ENCODE measurements around the gene YARS1. TPM values are rescaled to one million over a fixed set of nuclear protein-coding genes. Genes with fewer than 3 reads are reported as not detected.

Gene YARS1
- total RNA-seq, 1 experiment from 2014 or later, result 244 TPM

- Histone ChIP-seq H3K36me3 (ENCODE audit: control insufficient read depth in 1 of 2, insufficient read depth in 2 of 2, low read length in 2 of 2) (peaks cover 51 to 66% of the 10 kb centered on the region in 2 experiments), H2AFZ (ENCODE audit: low read depth, low read length, poor library complexity, severe bottlenecking) (no peak overlapping the region), H3K79me2 (ENCODE audit: insufficient read depth, low read length) (peaks cover 3% of the 10 kb centered on the region; the same call in 1 of the 2 replicates), H3K4me2 (ENCODE audit: low read length) (no peak overlapping the region), H4K20me1 (ENCODE audit: insufficient read depth) (no peaks in the 10 kb centered on the region; the same call in 1 of the 2 replicates), H3K27me3 (ENCODE audit: insufficient read depth, low read length) (no peaks in the 10 kb centered on the region), H3K27ac (ENCODE audit: low read depth, low read length) (no peak overlapping the region), H3K4me3 (replicated peaks in 1 of 2; ENCODE audit: low read depth in 1 of 2, low read length in 2 of 2) (no peak overlapping the region), H3K9ac (ENCODE audit: low read length) (no peak overlapping the region), H3K9me2 (ENCODE audit: insufficient read depth) (no peaks in the 10 kb centered on the region), H3K4me1 (ENCODE audit: control insufficient read depth in 1 of 2, insufficient read depth in 2 of 2, low read length in 2 of 2) (no peaks in the 10 kb centered on the region), H3K9me3 (ENCODE audit: control insufficient read depth in 1 of 2, insufficient read depth in 1 of 2, low read depth in 1 of 2, low read length in 2 of 2) (no peaks in the 10 kb centered on the region)
- no TSS peak for BruUV-seq (replicated peaks)
- ATAC-seq (no peak), DNase-seq (ENCODE audit: low read depth, low spot score) (no peak)
- RAD21 ChIA-PET (ENCODE audit: low non-redundant PET in 1 of 2, low total read pairs in 2 of 2, uncharacterized antibody in 2 of 2, unreplicated experiment in 2 of 2), result no interaction called here
- CTCF ChIA-PET, result interaction anchor here (1.1 kb wide), 2 partner anchors 69 to 70 kb away, joined by 3 read pairs; no protein-coding TSS in a partner anchor
- POLR2A ChIA-PET, result interaction anchor here (0.7 kb wide), 1 partner anchor 20 kb away, joined by 3 read pairs; no protein-coding TSS in a partner anchor
- intact Hi-C loops (cut with micrococcal nuclease), result no loop called here
- no peak for TF ChIP-seq SP1 (IDR thresholded peaks at IDR 0.05; ENCODE audit: low read depth)
- TF ChIP-seq ZBTB33 (IDR thresholded peaks at IDR 0.05; ENCODE audit: extremely low read depth, insufficient replicate concordance, low read length), result no peak
- no peak for TF ChIP-seq CTCF (IDR thresholded peaks at IDR 0.05 in 2 of 3, conservative IDR thresholded peaks at IDR 0.05 in 1 of 3; ENCODE audit: borderline replicate concordance in 1 of 3, insufficient read depth in 1 of 3, low read depth in 2 of 3, low read length in 2 of 3)
- TF ChIP-seq RAD21 (IDR thresholded peaks at IDR 0.05; ENCODE audit: low read depth), result no peak
- TF ChIP-seq CEBPB (IDR thresholded peaks at IDR 0.05; ENCODE audit: low read depth), result no peak
- TF ChIP-seq ZFX (IDR thresholded peaks at IDR 0.05), result no peak
- TF ChIP-seq ATF3 (IDR thresholded peaks at IDR 0.05), result no peak
- TF ChIP-seq ZNF274 (IDR thresholded peaks at IDR 0.05; ENCODE audit: low read depth, low read length), result no peak
- no peak for TF ChIP-seq YY1 (IDR thresholded peaks at IDR 0.05; ENCODE audit: extremely low read depth, insufficient replicate concordance, low read depth, low read length)
- TF ChIP-seq MAX (IDR thresholded peaks at IDR 0.05), result no peak
- no peak for TF ChIP-seq TCF7L2 (IDR thresholded peaks at IDR 0.05; ENCODE audit: borderline replicate concordance, extremely low read depth, insufficient read depth, insufficient read length)
- no peak for TF ChIP-seq CBX3 (IDR thresholded peaks at IDR 0.05; ENCODE audit: low read depth)
- no peak for TF ChIP-seq POLR2A (IDR thresholded peaks at IDR 0.05; ENCODE audit: borderline replicate concordance, extremely low read depth, insufficient read depth, insufficient read length)
- no peak for TF ChIP-seq SRF (IDR thresholded peaks at IDR 0.05; ENCODE audit: low read depth)
- no peak for TF ChIP-seq REST (IDR thresholded peaks at IDR 0.05; ENCODE audit: low read depth)
Observed at GRCh38 chr1:32782086-32782485, 35.1 kb downstream of the YARS1 start.
